HG03457 (cell line): ENCODE measurements around the gene SMYD2.

Experiments
- ATAC-seq: cut with Tn5 transposase; IDR thresholded peaks from one replicate; pipeline ENCODE4 v1.9.1; 2021; ENCODE audit warnings: moderate number of reproducible peaks; ENCODE audit not compliant: unreplicated experiment

SMYD2 gene

GRCh38 chr1:214384373-214385079, 103.6 kb downstream of the SMYD2 start:
- no peak for ATAC-seq

- ATAC-seq, result no peak
Measured at GRCh38 chr1:214385428-214385827, 104.5 kb downstream of the SMYD2 start.

DNA sequence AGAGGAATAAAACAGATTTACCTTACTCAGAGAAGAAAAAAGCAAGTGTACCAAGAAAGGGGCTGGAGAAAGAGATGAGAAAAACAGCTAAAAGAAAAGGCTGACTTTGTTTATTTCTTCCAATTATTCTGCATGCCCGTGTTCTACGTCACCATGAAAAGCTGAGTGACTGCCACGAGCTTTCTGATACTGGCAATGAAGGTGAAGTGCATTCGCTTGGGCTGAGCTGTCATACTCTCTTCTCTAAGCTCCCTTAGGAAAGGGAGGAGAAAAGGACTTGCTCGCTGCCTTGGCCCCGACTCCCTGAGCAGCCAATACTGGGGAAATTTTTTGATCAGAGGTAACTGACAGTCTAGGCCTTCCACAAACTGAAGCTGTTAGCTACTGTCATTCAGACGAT, 105.4 kb downstream of the SMYD2 start:
- no peak for ATAC-seq
